Measurements from ENCODE around the gene ABHD12B.

GRCh38 chr14:50845166-50845565 is 26.7 kb upstream of the ABHD12B start:
- no peak for TF ChIP-seq CTCF (IDR thresholded peaks at IDR 0.05)
- no peak for TF ChIP-seq ZFX (IDR thresholded peaks at IDR 0.05; ENCODE audit: borderline replicate concordance)

Data from 22Rv1 (cell line).